Keratinocyte (primary cell): ENCODE measurements around the gene VCL.
A peak's percentile ranks its signal among the peaks of the same experiment; 100 is the strongest.

ENCODE experiments used
- CTCF ChIP-seq, 3 experiments: IDR thresholded peaks in 1 of 3; conservative IDR thresholded peaks in 1 of 3; optimal IDR thresholded peaks in 1 of 3; 2 replicates in 2 of 3; 3 replicates in 1 of 3; pipeline versions ENCODE3 to v1.5.1; 2011; ENCODE audit warnings: low read length in 3 of 3, mild to moderate bottlenecking in 3 of 3, moderate library complexity in 2 of 3, control low read depth in 1 of 3, inconsistent platforms in 1 of 3; ENCODE audit not compliant: insufficient read depth in 2 of 3; ENCODE audit errors: extremely low read depth in 1 of 3
- EZH2 ChIP-seq: IDR thresholded peaks from one replicate; pipeline ENCODE4 v1.6.1; 2012; ENCODE audit warnings: inconsistent platforms, mild to moderate bottlenecking, low read length, moderate library complexity

GRCh38 chr10:74103560-74104258 is 105.8 kb downstream of the VCL start:
- TF ChIP-seq CTCF (optimal IDR thresholded peaks at IDR 0.05 in 1 of 3, IDR thresholded peaks at IDR 0.05 in 1 of 3, conservative IDR thresholded peaks at IDR 0.05 in 1 of 3; ENCODE audit: extremely low read depth in 1 of 3, insufficient read depth in 2 of 3, low read length in 3 of 3), result peak in 1 of 3 experiments; percentile 25
- TF ChIP-seq EZH2, result no peak
